OCI-LY3 (cell line): Measurements from ENCODE around the gene SIRPB2.

Experiments used
- H2AFZ ChIP-seq: fragments of 200-600, 300-600 bp; shearing (Covaris generic); 2 replicates; pipeline ENCODE4 v1.6.0; 2014; ENCODE audit warnings: antibody characterized with exemption, low read depth, low read length
- H3K27ac ChIP-seq: fragments of 200-600, 300-600 bp; sonication (generic); 2 replicates; pipeline ENCODE4 v1.5.1; 2014; ENCODE audit warnings: mild to moderate bottlenecking, low read length, moderate library complexity, mixed read lengths
- H3K27me3 ChIP-seq: fragments of 200-600, 300-600 bp; sonication (generic); 2 replicates; pipeline ENCODE4 v1.6.1; 2014; ENCODE audit warnings: low read depth, low read length, mixed read lengths
- H3K36me3 ChIP-seq: fragments of 200-600, 300-600 bp; sonication (generic); replicated peaks from 2 replicates; pipeline ENCODE3; 2014; ENCODE audit warnings: low read depth, low read length, mixed read lengths
- H3K4me1 ChIP-seq: fragments of 300-600, 200-600 bp; sonication (generic); 2 replicates; pipeline ENCODE4 v1.6.1; 2014; ENCODE audit warnings: low read length, mixed read lengths
- H3K4me2 ChIP-seq: fragments of 200-600, 300-600 bp; sonication (generic); 2 replicates; pipeline ENCODE4 v1.6.1; 2014; ENCODE audit warnings: low read length, mixed read lengths
- H3K4me3 ChIP-seq: fragments of 300-600, 200-600 bp; sonication (generic); 2 replicates; pipeline ENCODE4 v1.5.1; 2014; ENCODE audit warnings: antibody characterized with exemption, mild to moderate bottlenecking, low read length, moderate library complexity
- H3K79me2 ChIP-seq: fragments of 300-600, 200-600 bp; shearing (Covaris generic); 2 replicates; pipeline ENCODE4 v1.6.1; 2014; ENCODE audit warnings: mild to moderate bottlenecking, low read length, mixed read lengths
- H3K9ac ChIP-seq: fragments of 300-600, 200-600 bp; shearing (Covaris generic); 2 replicates; pipeline ENCODE4 v1.6.0; 2014; ENCODE audit warnings: mild to moderate bottlenecking, low read length, moderate library complexity
- H3K9me3 ChIP-seq: fragments of 200-600, 300-600 bp; shearing (Covaris generic); 2 replicates; pipeline ENCODE4 v1.6.1; 2014; ENCODE audit warnings: low read length, mixed read lengths; ENCODE audit not compliant: insufficient read depth
- H4K20me1 ChIP-seq: fragments of 200-600, 300-600 bp; sonication (generic); 2 replicates; pipeline ENCODE4 v1.6.1; 2016; ENCODE audit warnings: low read length, mixed read lengths; ENCODE audit not compliant: insufficient read depth
- CTCF ChIP-seq: fragments of 200-600, 300-600 bp; sonication (generic); IDR thresholded peaks from 2 replicates; pipeline ENCODE4 v1.5.1; 2014; ENCODE audit warnings: antibody characterized with exemption, low read length, low read depth
- EZH2phosphoT487 ChIP-seq: fragments of 200-600 bp; shearing (Covaris generic); IDR thresholded peaks from 2 replicates; pipeline ENCODE4 v1.6.1; 2018; ENCODE audit warnings: antibody characterized with exemption, mixed run types, low read depth

The SIRPB2 gene

GRCh38 chr20:1528811-1529210 lies 37.6 kb upstream of the SIRPB2 start:
- H3K9ac ChIP-seq, result no peak overlapping the region
- H3K36me3 ChIP-seq, result no peaks in the 10 kb centered on the region
- TF ChIP-seq EZH2phosphoT487 (no peak), CTCF (no peak)
- no peak overlapping the region for H2AFZ ChIP-seq
- H4K20me1 ChIP-seq, result no peaks in the 10 kb centered on the region
- no peak overlapping the region for H3K4me2 ChIP-seq
- H3K27me3 ChIP-seq, result no peaks in the 10 kb centered on the region
- peaks cover 13% of the 10 kb centered on the region for H3K4me1 ChIP-seq
- H3K27ac ChIP-seq, result no peak overlapping the region
- no peaks in the 10 kb centered on the region for H3K9me3 ChIP-seq
- no peak overlapping the region for H3K4me3 ChIP-seq
- no peaks in the 10 kb centered on the region for H3K79me2 ChIP-seq

GRCh38 chr20:1527923-1528322 lies 36.7 kb upstream of the SIRPB2 start:
- no peak overlapping the region for H3K27ac ChIP-seq
- H3K79me2 ChIP-seq, result no peaks in the 10 kb centered on the region
- H4K20me1 ChIP-seq, result no peaks in the 10 kb centered on the region
- H3K9me3 ChIP-seq, result no peaks in the 10 kb centered on the region
- H3K27me3 ChIP-seq, result no peaks in the 10 kb centered on the region
- no peak overlapping the region for H3K9ac ChIP-seq
- no peaks in the 10 kb centered on the region for H3K36me3 ChIP-seq
- H3K4me2 ChIP-seq, result no peak overlapping the region
- no peak for TF ChIP-seq CTCF
- no peak for TF ChIP-seq EZH2phosphoT487
- H3K4me3 ChIP-seq, result no peak overlapping the region
- peaks cover 17% of the 10 kb centered on the region for H3K4me1 ChIP-seq
- H2AFZ ChIP-seq, result no peak overlapping the region

- Histone ChIP-seq H3K4me1 (peaks cover 17% of the 10 kb centered on the region), H3K9ac (no peak overlapping the region), H3K9me3 (no peaks in the 10 kb centered on the region), H3K27ac (no peak overlapping the region), H3K4me2 (no peak overlapping the region), H3K79me2 (no peaks in the 10 kb centered on the region), H3K36me3 (no peaks in the 10 kb centered on the region), H2AFZ (no peak overlapping the region), H4K20me1 (no peaks in the 10 kb centered on the region), H3K27me3 (0 out of 2 replicates have a peak, but pooled peaks cover 3% of the 10 kb centered on the region), H3K4me3 (no peak overlapping the region)
- TF ChIP-seq EZH2phosphoT487, result no peak
- TF ChIP-seq CTCF, result no peak
Measured at GRCh38 chr20:1526896-1527295, 35.7 kb upstream of the SIRPB2 start.

- Histone ChIP-seq H3K36me3 (no peaks in the 10 kb centered on the region), H3K27me3 (peaks cover 9% of the 10 kb centered on the region; the same call in 1 of the 2 replicates), H3K4me3 (no peak overlapping the region), H2AFZ (no peak overlapping the region), H4K20me1 (no peaks in the 10 kb centered on the region), H3K79me2 (no peaks in the 10 kb centered on the region), H3K9ac (no peak overlapping the region), H3K4me1 (peaks cover 17% of the 10 kb centered on the region), H3K9me3 (no peaks in the 10 kb centered on the region), H3K4me2 (no peak overlapping the region), H3K27ac (no peak overlapping the region)
- TF ChIP-seq EZH2phosphoT487 (no peak), CTCF (no peak)
Measured at GRCh38 chr20:1526310-1526709, 35.1 kb upstream of the SIRPB2 start.
